Activated T-cell treated with anti-CD3 and anti-CD28 coated beads, Interleukin-2, amount 50 U/mL, for 1 hour (primary cell): ENCODE results near the gene PLAU.
"Not testable (repeated sequence)": the region's sequence is repeated elsewhere in the genome, so short reads cannot be mapped to it uniquely, and the experiment has no call there.

ENCODE experiments used
- DNase-seq: peaks from one replicate; pipeline ENCODE4 v3.0.0-alpha.2; 2020

PLAU gene

GRCh38 chr10:73898730-73899410, 12.1 kb upstream of the PLAU start:
- DNase-seq: no peak

DNA sequence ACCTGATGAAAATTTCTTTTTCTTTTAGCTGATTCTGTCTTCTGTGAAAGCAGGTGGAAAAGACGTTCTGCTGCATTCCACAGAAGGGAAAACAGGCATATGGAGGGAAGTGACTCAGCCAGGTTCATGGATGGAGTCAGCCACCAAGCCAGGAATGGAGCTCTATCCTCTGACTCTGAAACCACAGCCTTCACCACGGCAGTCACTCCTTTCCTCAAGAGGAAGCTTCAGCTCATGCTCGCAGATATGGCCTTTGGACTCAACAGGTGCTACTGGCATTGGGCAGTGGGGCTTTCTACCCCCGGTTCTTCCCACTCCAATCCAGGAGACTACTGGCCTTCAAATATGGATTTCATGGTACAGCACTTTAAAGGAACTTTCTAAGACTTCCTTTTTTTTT, 11.5 kb upstream of the PLAU start:
- DNase-seq: no peak

DNA sequence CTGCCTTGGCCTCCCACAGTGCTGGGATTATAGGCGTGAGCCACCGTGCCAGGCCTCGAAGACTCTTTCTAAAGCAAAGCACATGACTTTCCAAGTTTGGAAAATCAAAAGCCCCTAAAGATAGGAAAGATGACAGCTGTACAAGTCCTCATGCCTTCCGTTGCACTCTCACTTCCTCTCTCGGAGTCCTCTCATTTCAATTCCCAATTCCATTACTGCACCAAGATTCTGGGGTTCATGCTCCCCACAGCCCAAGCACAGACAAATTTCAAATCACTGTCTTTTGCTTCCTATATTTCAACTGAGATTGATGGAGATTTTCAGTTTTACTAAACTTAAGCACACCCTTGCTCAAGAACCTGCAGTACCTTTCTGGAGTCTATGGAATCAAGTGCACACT, 10.9 kb upstream of the PLAU start:
- DNase-seq: no peak

GRCh38 chr10:73901261-73901660, 9.7 kb upstream of the PLAU start:
- no peak for DNase-seq

DNA sequence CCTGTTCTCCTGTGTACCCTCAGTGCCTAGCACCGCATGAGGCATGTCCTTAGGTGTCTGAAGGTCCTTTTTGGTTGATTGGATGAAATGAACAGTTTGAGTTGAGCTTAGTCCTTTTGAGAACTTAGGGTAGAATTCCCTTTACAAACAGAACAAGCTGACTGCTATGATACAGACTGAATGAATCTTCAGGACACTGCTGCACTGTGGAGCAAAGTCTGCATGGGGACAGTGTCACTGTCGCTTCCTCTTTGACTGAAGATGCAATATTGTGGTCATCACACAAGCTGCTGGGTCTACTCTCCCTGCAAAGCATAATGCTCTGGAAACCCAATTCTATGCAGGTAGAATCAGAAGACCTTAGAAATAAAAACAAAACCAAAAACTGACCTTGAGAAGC, 8.6 kb upstream of the PLAU start:
- no peak for DNase-seq

DNA sequence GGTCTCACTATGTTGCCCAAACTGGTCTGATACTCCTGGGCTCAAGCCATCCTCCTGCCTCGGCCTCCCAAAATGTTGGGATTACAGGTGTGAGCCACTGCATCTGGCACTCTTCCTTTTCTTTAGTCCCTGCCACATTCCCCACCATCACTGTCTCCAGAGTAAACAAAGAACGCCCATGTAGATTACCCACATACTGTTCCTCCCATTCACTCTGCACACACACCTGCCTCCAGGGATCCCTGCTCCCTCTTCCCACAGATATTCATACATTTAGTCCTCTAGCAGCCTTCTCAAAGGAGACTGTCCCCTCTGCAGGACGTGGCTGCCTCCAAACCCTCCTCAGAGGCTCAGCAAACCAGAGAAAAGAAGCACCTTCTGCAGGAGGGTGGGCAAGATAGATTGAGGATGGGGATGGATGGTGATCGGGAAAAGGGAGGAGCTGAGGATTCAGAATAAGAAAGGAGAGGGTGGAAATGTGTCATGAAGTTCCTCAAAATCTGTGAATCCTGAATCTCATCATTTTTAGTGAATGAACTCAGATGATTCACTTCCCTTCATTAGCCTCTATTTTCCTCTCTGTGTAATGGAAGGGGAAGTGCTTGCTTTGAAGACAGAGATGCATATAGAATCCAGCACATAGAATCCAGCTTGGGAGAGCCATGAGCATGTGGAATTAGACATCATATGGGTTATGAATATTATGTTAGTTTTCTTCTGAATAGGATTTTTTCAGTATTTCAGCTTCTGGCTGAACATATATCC, 5.5 kb upstream of the PLAU start:
- DNase-seq: no peak

DNA sequence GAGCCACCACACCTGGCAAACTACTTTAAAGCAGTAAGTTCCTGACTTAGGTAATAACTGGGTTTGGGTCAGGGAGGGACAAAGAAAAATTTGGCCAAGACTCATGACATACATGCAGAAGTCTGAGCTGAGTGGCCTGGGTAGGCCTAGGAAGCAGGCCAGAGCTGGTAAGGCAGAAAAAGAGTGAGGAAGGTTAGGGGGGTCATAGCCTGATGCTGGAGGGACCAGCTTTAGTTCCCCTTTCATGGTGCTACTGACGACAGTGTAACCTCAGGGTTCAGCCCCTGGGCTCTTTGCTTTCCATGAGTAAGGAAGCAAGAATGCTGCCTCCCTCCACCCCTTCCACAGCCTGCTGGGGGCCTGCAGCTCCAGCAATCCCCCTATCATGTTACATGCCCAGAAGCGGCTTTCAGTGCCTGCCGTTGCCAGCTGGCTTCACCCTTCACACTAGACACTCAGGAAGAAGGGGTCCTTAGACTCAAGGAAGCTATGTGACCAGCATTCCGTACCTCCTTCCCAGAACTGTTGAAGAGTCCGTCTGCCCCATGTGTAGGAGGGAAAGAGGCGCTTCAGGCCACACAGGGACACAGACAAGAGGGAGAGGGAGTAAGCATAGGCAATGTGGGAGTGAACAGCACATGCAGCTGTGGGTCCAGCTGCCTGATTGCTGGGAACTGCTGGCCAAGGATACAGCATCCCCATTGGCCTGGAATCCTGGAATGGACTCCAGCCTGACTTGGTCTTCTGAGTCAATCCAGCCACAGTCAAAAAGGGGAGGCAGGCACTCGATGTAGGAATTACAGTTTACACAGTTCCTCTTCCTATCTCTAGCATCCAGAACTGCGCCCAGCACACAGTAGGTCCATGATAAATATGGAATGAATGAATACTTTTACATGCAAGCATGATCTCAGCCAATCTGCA, 4.1 kb upstream of the PLAU start:
- DNase-seq: no peak

DNA sequence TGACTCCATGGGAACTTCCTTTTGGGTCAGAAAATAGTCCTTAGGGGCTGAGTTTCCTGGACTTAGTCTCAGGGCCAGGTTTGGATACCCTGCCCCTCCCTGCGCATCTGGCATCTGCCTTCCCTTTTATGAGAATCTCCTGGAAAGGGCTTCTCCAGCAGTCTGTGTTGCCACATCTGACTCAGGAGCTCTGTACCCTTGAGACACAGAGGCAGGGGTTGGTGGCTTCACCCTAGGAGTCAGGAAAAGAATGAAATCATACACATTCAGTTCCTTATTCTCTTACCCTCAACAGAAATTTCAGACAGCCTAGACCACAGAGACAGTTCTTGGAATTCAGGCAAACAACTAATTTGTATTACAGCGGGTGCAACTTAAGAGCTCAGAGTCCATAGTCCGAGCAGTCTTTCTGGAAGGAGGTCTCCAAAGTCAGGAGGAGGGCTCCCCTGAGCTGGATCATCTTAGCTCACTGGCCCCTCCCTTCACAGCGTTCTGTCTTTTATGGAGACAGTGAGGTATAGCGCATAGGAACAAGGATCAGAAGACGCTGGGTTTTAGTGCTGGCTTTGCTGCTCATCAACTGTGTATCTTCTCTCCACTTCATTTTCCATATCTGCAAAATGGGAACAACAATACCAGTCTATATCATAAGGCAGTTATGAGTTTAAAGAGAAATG, 3.0 kb upstream of the PLAU start:
- DNase-seq: no peak

- peak; percentile 32 for DNase-seq
Measured at GRCh38 chr10:73908853-73909539, 1.9 kb upstream of the PLAU start.

DNA sequence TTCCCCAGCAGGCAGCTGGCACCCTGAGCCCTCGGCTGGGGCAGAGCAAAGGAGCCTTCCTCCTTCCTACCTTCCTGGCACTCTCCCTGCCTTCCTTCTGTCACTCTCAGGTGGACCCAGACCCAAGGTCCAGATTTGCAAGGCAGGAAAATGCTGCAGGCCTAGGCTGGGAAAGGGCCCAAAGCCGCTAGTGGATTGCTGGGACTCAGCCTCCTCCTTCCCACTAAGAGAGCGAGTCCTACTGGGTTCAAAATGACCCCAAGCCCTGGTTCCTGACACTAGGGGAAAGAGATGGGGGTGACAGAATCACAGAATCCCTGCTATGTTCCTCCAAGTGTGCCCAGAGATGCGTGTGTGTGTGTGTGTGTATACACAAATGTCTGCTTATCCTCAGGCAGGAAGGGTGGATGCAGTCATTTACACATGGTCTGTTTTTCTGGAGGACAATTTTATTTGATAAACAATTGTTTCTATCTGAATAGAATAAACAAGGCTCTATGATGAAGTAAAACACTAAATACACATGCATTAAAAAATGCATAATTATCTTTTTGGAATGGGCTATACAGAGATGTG, 1.3 kb upstream of the PLAU start:
- no peak for DNase-seq

- DNase-seq: no peak
Measured at GRCh38 chr10:73910401-73910763, 550 bp upstream of the PLAU start.

- DNase-seq: no peak
Measured at GRCh38 chr10:73911553-73912004, 647 bp downstream of the PLAU start.

GRCh38 chr10:73914036-73914435, 3.1 kb downstream of the PLAU start:
- no peak for DNase-seq

DNA sequence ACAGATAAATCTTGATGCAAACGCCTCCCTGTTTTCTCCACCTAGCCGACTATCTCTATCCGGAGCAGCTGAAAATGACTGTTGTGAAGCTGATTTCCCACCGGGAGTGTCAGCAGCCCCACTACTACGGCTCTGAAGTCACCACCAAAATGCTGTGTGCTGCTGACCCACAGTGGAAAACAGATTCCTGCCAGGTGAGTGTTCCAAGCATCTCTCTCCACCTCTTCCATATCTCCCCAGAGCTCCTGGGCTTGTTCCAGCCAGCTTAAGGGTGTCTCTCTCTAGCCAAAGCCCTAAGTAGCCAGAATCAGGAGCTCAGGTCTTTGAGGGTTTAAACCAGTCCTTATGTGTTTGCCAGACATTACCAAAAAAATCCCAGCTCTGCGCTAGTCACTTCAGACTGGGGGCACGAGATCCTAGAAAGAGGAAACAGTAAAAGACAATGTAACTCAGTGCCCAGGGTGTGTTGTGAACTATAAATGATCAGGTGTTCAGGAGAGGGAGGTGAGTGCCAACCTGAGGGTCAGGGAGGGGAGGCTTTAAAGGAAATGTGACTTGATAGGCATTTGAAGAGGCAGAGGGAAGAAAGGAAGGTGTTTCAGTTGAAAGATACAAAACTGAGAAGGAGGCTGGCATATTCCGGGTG, 4.4 kb downstream of the PLAU start:
- DNase-seq: no peak

DNA sequence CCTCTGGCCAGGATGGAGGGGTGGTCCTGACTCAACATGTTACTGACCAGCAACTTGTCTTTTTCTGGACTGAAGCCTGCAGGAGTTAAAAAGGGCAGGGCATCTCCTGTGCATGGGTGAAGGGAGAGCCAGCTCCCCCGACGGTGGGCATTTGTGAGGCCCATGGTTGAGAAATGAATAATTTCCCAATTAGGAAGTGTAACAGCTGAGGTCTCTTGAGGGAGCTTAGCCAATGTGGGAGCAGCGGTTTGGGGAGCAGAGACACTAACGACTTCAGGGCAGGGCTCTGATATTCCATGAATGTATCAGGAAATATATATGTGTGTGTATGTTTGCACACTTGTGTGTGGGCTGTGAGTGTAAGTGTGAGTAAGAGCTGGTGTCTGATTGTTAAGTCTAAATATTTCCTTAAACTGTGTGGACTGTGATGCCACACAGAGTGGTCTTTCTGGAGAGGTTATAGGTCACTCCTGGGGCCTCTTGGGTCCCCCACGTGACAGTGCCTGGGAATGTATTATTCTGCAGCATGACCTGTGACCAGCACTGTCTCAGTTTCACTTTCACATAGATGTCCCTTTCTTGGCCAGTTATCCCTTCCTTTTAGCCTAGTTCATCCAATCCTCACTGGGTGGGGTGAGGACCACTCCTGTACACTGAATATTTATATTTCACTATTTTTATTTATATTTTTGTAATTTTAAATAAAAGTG, 6.0 kb downstream of the PLAU start:
- no peak for DNase-seq

- no peak for DNase-seq
Measured at GRCh38 chr10:73917566-73918305, 6.8 kb downstream of the PLAU start.

DNA sequence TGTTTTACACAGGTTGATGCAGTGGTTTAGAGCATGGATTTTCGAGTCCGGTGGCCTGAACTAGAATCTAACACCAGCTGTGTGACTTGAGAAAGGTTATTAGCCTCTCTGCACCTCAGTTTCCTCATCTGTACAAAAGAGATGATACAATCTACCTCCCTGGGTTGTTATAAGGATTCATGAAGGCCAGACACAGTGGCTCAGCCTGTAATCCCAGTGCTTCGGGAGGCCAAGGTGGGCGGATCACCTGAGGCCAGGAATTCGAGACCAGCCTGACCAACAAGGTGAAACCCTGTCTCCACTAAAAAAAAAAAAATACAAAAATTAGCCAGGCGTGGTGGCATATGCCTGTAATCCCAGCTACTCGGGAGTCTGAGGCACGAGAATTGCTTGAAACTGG, 8.5 kb downstream of the PLAU start:
- not testable (repeated sequence) for DNase-seq

GRCh38 chr10:73920089-73920488, 9.2 kb downstream of the PLAU start:
- DNase-seq: no peak

GRCh38 chr10:73922007-73922863, 11.3 kb downstream of the PLAU start:
- DNase-seq: no peak
